MM.1S (cell line): ENCODE results near the gene SLC12A7.

Source experiments
- DNase-seq: peaks from one replicate; pipeline ENCODE4 v3.0.0-alpha.2; 2015
- H2AFZ ChIP-seq: fragments of 300-600 bp; sonication (generic); 2 replicates; pipeline ENCODE4 v1.6.0; 2016; ENCODE audit warnings: antibody characterized with exemption, low read length
- H3F3A ChIP-seq: fragments of 300-600 bp; sonication (generic); 2 replicates; pipeline ENCODE4 v1.6.1; 2016; ENCODE audit warnings: mild to moderate bottlenecking, antibody characterized with exemption, low read length, moderate library complexity, mixed read lengths; ENCODE audit not compliant: insufficient read depth
- H3K27ac ChIP-seq: fragments of 300-600 bp; sonication (generic); 2 replicates; pipeline ENCODE4 v1.5.1; 2016; ENCODE audit warnings: mild to moderate bottlenecking, low read length
- H3K27me3 ChIP-seq: fragments of 300-600 bp; sonication (generic); replicated peaks from 2 replicates; pipeline ENCODE4 v1.6.0; 2016; ENCODE audit warnings: low read length; ENCODE audit not compliant: insufficient read depth
- H3K36me3 ChIP-seq: fragments of 300-600 bp; sonication (generic); replicated peaks from 2 replicates; pipeline ENCODE4 v1.6.1; 2016; ENCODE audit warnings: mild to moderate bottlenecking, low read length, mixed read lengths; ENCODE audit not compliant: insufficient read depth
- H3K4me1 ChIP-seq: fragments of 300-600 bp; sonication (generic); 2 replicates; pipeline ENCODE4 v1.6.1; 2016; ENCODE audit warnings: low read length, mixed read lengths
- H3K4me2 ChIP-seq: fragments of 300-600 bp; sonication (generic); 2 replicates; pipeline ENCODE4 v1.6.0; 2016; ENCODE audit warnings: low read depth, low read length
- H3K4me3 ChIP-seq: fragments of 300-600 bp; sonication (generic); 2 replicates; pipeline ENCODE4 v1.5.1; 2016; ENCODE audit warnings: low read length, mixed read lengths
- H3K79me2 ChIP-seq: fragments of 300-600 bp; sonication (generic); 2 replicates; pipeline ENCODE4 v1.6.1; 2016; ENCODE audit warnings: mixed run types, low read length, mixed read lengths
- H3K9ac ChIP-seq: fragments of 300-600 bp; sonication (generic); 2 replicates; pipeline ENCODE4 v1.6.1; 2016; ENCODE audit warnings: low read length, mixed read lengths
- H3K9me2 ChIP-seq: fragments of 300-600 bp; sonication (generic); replicated peaks from 2 replicates; pipeline ENCODE4 v1.6.1; 2016; ENCODE audit warnings: mild to moderate bottlenecking, low read length, mixed read lengths; ENCODE audit not compliant: insufficient read depth
- H3K9me3 ChIP-seq: fragments of 300-600 bp; sonication (generic); replicated peaks from 2 replicates; pipeline ENCODE4 v1.6.1; 2016; ENCODE audit warnings: mild to moderate bottlenecking, low read length, mixed read lengths; ENCODE audit not compliant: insufficient read depth
- H4K20me1 ChIP-seq: fragments of 300-600 bp; sonication (generic); 2 replicates; pipeline ENCODE4 v1.6.1; 2016; ENCODE audit warnings: mild to moderate bottlenecking, low read length, moderate library complexity, mixed read lengths; ENCODE audit not compliant: insufficient read depth
- EZH2 ChIP-seq: fragments of 300-600 bp; sonication (generic); optimal IDR thresholded peaks from 2 replicates; pipeline ENCODE3; 2017; ENCODE audit warnings: low read depth, mild to moderate bottlenecking, antibody characterized with exemption, low read length, mixed read lengths
- EZH2phosphoT487 ChIP-seq: fragments of 300-600 bp; sonication (generic); IDR thresholded peaks from 2 replicates; pipeline ENCODE4 v1.6.1; 2018; ENCODE audit warnings: antibody characterized with exemption, low read length
- TF ChIP-seq, protein P1 (sequence below): fragments of 300-600 bp; sonication (generic); IDR thresholded peaks from 2 replicates; pipeline ENCODE4 v1.5.1; 2016; ENCODE audit warnings: antibody characterized with exemption, low read length, mixed read lengths

The SLC12A7 gene

GRCh38 chr5:1069720-1070088, 42.2 kb downstream of the SLC12A7 start:
- H3F3A ChIP-seq, result no peaks in the 10 kb centered on the region
- H3K9me2 ChIP-seq, result no peaks in the 10 kb centered on the region
- no peak overlapping the region for H3K9ac ChIP-seq
- no peaks in the 10 kb centered on the region for H3K79me2 ChIP-seq
- H3K27ac ChIP-seq, result no peak overlapping the region
- TF ChIP-seq, protein P1, sequence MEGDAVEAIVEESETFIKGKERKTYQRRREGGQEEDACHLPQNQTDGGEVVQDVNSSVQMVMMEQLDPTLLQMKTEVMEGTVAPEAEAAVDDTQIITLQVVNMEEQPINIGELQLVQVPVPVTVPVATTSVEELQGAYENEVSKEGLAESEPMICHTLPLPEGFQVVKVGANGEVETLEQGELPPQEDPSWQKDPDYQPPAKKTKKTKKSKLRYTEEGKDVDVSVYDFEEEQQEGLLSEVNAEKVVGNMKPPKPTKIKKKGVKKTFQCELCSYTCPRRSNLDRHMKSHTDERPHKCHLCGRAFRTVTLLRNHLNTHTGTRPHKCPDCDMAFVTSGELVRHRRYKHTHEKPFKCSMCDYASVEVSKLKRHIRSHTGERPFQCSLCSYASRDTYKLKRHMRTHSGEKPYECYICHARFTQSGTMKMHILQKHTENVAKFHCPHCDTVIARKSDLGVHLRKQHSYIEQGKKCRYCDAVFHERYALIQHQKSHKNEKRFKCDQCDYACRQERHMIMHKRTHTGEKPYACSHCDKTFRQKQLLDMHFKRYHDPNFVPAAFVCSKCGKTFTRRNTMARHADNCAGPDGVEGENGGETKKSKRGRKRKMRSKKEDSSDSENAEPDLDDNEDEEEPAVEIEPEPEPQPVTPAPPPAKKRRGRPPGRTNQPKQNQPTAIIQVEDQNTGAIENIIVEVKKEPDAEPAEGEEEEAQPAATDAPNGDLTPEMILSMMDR, result no peak
- TF ChIP-seq EZH2 (no peak), EZH2phosphoT487 (no peak)
- no peaks in the 10 kb centered on the region for H4K20me1 ChIP-seq
- no peak overlapping the region for H2AFZ ChIP-seq
- no peaks in the 10 kb centered on the region for H3K4me1 ChIP-seq
- no peak overlapping the region for H3K4me2 ChIP-seq
- no peaks in the 10 kb centered on the region for H3K27me3 ChIP-seq
- no peaks in the 10 kb centered on the region for H3K9me3 ChIP-seq
- no peaks in the 10 kb centered on the region for H3K36me3 ChIP-seq
- no peak for DNase-seq
- no peak overlapping the region for H3K4me3 ChIP-seq

DNA sequence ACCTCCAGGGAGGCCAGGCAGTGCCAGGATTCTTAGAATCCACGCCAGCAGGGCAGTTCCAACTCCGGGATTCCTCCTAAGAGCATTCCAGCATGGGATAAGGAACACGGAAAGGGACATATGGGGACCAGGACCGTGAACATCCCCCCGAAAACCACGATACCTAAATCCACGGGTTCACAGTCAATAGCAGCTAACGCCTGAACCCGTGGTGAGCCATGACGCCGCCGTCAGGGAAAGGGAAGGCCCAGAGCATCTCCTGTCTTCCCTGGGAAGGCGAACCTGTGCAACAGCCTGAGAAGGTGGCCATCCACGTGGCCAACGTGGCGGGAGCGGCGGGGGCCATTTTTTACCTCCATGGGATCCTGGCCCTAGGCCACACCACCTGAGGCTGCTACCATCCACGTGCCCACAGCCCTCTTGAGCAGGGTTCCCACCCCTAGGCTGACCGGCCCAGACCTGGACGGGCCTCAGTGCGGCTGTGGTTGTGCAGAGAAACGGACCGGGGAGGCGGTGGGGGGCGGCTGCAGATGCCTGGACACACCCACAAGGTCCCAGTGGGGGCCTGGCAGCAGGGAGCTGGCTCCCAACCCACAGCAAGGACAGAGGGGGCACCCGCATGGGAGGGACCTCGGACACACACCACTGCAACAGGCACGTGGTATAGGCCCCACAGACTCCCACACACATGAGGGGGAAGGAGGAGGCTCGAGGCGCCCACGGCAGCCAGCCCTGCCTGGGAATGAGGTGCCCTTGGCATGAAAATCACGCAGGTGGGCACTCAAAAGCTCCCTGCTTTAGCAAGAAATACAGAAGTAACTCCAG, 42.8 kb downstream of the SLC12A7 start:
- no peak for DNase-seq
- Histone ChIP-seq H3K4me3 (no peak overlapping the region), H2AFZ (no peak overlapping the region), H4K20me1 (no peaks in the 10 kb centered on the region), H3K9ac (no peak overlapping the region), H3K4me1 (no peaks in the 10 kb centered on the region), H3K9me2 (no peaks in the 10 kb centered on the region), H3F3A (no peaks in the 10 kb centered on the region), H3K36me3 (no peaks in the 10 kb centered on the region), H3K27me3 (no peaks in the 10 kb centered on the region), H3K9me3 (no peaks in the 10 kb centered on the region), H3K27ac (no peak overlapping the region), H3K4me2 (no peak overlapping the region), H3K79me2 (no peaks in the 10 kb centered on the region)
- TF ChIP-seq, protein P1, result no peak
- TF ChIP-seq EZH2phosphoT487 (no peak), EZH2 (no peak)

DNA sequence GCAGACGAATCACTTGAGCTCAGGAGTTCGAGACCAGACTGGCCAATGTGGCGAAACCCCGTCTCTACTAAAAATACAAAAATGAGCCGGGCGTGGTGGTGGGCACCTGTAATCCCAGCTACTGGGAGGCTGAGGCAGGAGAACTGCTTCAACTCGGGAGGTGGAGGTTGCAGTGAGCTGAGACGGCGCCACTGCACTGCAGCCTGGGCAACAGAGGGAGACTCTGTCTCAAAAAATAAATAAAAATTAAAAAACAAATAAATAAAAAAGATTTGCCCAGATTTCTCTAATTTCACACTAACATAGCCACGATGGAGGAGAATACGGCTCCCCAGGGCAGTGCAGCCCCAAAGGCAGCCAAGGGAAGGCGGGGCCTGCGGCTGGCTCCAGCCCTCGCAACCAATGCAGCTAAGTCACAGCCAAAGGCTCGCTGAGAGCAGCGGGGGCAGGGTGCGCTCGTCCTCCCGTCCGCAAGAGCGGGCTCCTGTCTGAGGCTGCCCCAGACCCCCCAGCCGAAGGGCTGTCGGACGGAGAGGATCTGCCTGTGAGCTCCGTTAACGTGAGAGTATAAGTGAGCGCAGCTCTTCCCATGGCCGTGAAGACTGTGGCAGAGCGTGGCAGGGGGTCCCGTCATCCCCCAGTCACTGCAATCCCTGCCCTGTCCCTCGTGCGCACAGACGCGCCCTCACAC, 43.5 kb downstream of the SLC12A7 start:
- Histone ChIP-seq H3K4me1 (no peaks in the 10 kb centered on the region), H3K4me3 (no peak overlapping the region), H2AFZ (no peak overlapping the region), H4K20me1 (no peaks in the 10 kb centered on the region), H3K36me3 (no peaks in the 10 kb centered on the region), H3K79me2 (no peaks in the 10 kb centered on the region), H3K9me2 (no peaks in the 10 kb centered on the region), H3K9me3 (no peaks in the 10 kb centered on the region), H3K27ac (no peak overlapping the region), H3K27me3 (no peaks in the 10 kb centered on the region), H3K9ac (no peak overlapping the region), H3F3A (no peaks in the 10 kb centered on the region), H3K4me2 (no peak overlapping the region)
- no peak for TF ChIP-seq EZH2
- TF ChIP-seq, protein P1, result no peak
- no peak for TF ChIP-seq EZH2phosphoT487
- no peak for DNase-seq
